ENCODE measurements around the gene ERBB3.
A peak's percentile ranks its signal among the peaks of the same experiment; 100 is the strongest.

Gene ERBB3

GRCh38 chr12:56080556-56081138 is 682 bp downstream of the ERBB3 start:
- no peak for DNase-seq

- DNase-seq = no peak
Observed at GRCh38 chr12:56081393-56082347, 1.7 kb downstream of the ERBB3 start.

- no peak for DNase-seq
Observed at GRCh38 chr12:56082382-56082781, 2.4 kb downstream of the ERBB3 start.

- no peak for DNase-seq
Observed at GRCh38 chr12:56082967-56083366, 3.0 kb downstream of the ERBB3 start.

- DNase-seq = no peak
Observed at GRCh38 chr12:56084958-56085543, 5.1 kb downstream of the ERBB3 start.

- no peak for DNase-seq
Observed at GRCh38 chr12:56086096-56086495, 6.1 kb downstream of the ERBB3 start.

- DNase-seq = no peak
Observed at GRCh38 chr12:56086608-56087007, 6.6 kb downstream of the ERBB3 start.

- no peak for DNase-seq
Observed at GRCh38 chr12:56087220-56087619, 7.3 kb downstream of the ERBB3 start.

- DNase-seq = no peak
Observed at GRCh38 chr12:56097738-56098137, 17.8 kb downstream of the ERBB3 start.

GRCh38 chr12:56098592-56098991 is 18.6 kb downstream of the ERBB3 start:
- no peak for DNase-seq

- no peak for DNase-seq
Observed at GRCh38 chr12:56099787-56100186, 19.8 kb downstream of the ERBB3 start.

GRCh38 chr12:56101045-56101444 is 21.1 kb downstream of the ERBB3 start:
- DNase-seq = no peak

- DNase-seq = no peak
Observed at GRCh38 chr12:56102683-56103065, 22.7 kb downstream of the ERBB3 start.

- no peak for DNase-seq
Observed at GRCh38 chr12:56103066-56103711, 23.2 kb downstream of the ERBB3 start.

GRCh38 chr12:56103823-56104108 is 23.8 kb downstream of the ERBB3 start:
- no peak for DNase-seq

- DNase-seq = peak; percentile 91
Observed at GRCh38 chr12:56104109-56104814, 24.3 kb downstream of the ERBB3 start, which contains the start of gene PA2G4. Gene PA2G4 (plus strand): TSS chr12:56104559. CDS start chr12:56104738, 179 bp downstream.

- DNase-seq = peak; percentile 28
Observed at GRCh38 chr12:56104815-56105608, 25.0 kb downstream of the ERBB3 start.

- no peak for DNase-seq
Observed at GRCh38 chr12:56105609-56105902, 25.6 kb downstream of the ERBB3 start.

GRCh38 chr12:56107242-56107641 is 27.3 kb downstream of the ERBB3 start:
- no peak for DNase-seq

- no peak for DNase-seq
Observed at GRCh38 chr12:56110571-56110970, 30.6 kb downstream of the ERBB3 start.

GRCh38 chr12:56114084-56114483 is 34.1 kb downstream of the ERBB3 start:
- no peak for DNase-seq

- no peak for DNase-seq
Observed at GRCh38 chr12:56115329-56115728, 35.4 kb downstream of the ERBB3 start.

Measured in activated T-cell treated with anti-CD3 and anti-CD28 coated beads, Interleukin-2, amount 50 U/mL, for 1 hour (primary cell).